Lower leg skin (tissue), 4 donors: ENCODE results near the gene HFE. TPM values are rescaled to one million over a fixed set of nuclear protein-coding genes. Genes with fewer than 3 reads are reported as not detected.

Source experiments
- DNase-seq, 2 donors: peaks; one replicate each; pipeline ENCODE4 v3.0.0-alpha.2; 2019; ENCODE audit warnings: low spot score in 2 of 2
- H3K4me3 ChIP-seq: fragments of 200-600 bp; sonication (generic); 2 replicates; pipeline ENCODE4 v1.5.1; 2017; ENCODE audit warnings: mild to moderate bottlenecking, low read depth; ENCODE audit not compliant: poor library complexity, severe bottlenecking
- CTCF ChIP-seq, 3 donors: fragments of 450-650 bp; IDR thresholded peaks; one replicate each; pipeline ENCODE4 v1.5.1; 2016; ENCODE audit warnings: antibody characterized with exemption in 3 of 3, mild to moderate bottlenecking in 3 of 3, moderate library complexity in 2 of 3
- POLR2A ChIP-seq, 2 donors: fragments of 450-650 bp; IDR thresholded peaks; one replicate each; pipeline ENCODE4 v1.6.1; 2016 to 2017; ENCODE audit warnings: antibody characterized with exemption in 2 of 2, mild to moderate bottlenecking in 1 of 2, moderate library complexity in 1 of 2
- WGBS, 2 donors: methylation state at CpG; one replicate each; pipeline ENCODE4 v1.1.5; 2018; 5-methylcytosine and 5-hydroxymethylcytosine counted together
- intact Hi-C: fragments of 100-400 bp; cut with DNase I; formaldehyde crosslinking; loops from one replicate; pipeline ENCODE4 v1.15.0; 2023; ENCODE audit warnings: low total_unique reads
- total RNA-seq, 4 donors: library from RNA; depleted of rRNA; stranded (reverse); fragments of >200 nt; gene quantifications; one replicate each; pipeline ENCODE4 v1.1.0, GENCODE V29; 2016

The HFE gene
- total RNA-seq, 4 donors from 2014 or later: 4.2 to 6.8 (median 5.5) TPM

GRCh38 chr6:26124781-26125685 is 37.8 kb downstream of the HFE start:
- TF ChIP-seq POLR2A (IDR thresholded peaks at IDR 0.05) (no peak), CTCF (IDR thresholded peaks at IDR 0.05) (no peak)
- WGBS, 2 donors: 0 to 1% methylated on average over 22 of the region's 22 CpGs
- DNase-seq: peak in 1 of 2 donors; percentile 88
- intact Hi-C loops: loop anchor here (2.0 to 10.0 kb wide), 2 partner anchors 34 to 80 kb away; a partner anchor contains a TSS
- H3K4me3 ChIP-seq: peak overlapping the region; percentile 57

- peak in 1 of 2 donors; percentile 41 for DNase-seq
- H3K4me3 ChIP-seq: peak overlapping the region; percentile 57
- WGBS, 2 donors: 8 to 9% methylated on average over 8 of the region's 8 CpGs
- TF ChIP-seq POLR2A (IDR thresholded peaks at IDR 0.05) (no peak), CTCF (IDR thresholded peaks at IDR 0.05) (no peak)
- intact Hi-C loops: loop anchor here (10.0 kb wide), 1 partner anchor 78 kb away; a partner anchor contains a TSS
Observed at GRCh38 chr6:26126394-26127235, 39.4 kb downstream of the HFE start.

GRCh38 chr6:26128013-26128771 is 41.0 kb downstream of the HFE start:
- DNase-seq: no peak
- intact Hi-C loops: loop anchor here (10.0 kb wide), 1 partner anchor 77 kb away; a partner anchor contains a TSS
- H3K4me3 ChIP-seq: no peak overlapping the region
- WGBS, 2 donors: 75 to 78% methylated on average over 5 of the region's 5 CpGs
- TF ChIP-seq POLR2A (IDR thresholded peaks at IDR 0.05) (no peak), CTCF (IDR thresholded peaks at IDR 0.05) (no peak)

GRCh38 chr6:26129656-26130055 is 42.4 kb downstream of the HFE start:
- intact Hi-C loops: loop anchor here (10.0 kb wide), 1 partner anchor 75 kb away; a partner anchor contains a TSS
- WGBS, 2 donors: 67 to 90% methylated on average over 1 of the region's 1 CpG
- TF ChIP-seq POLR2A (IDR thresholded peaks at IDR 0.05): no peak
- TF ChIP-seq CTCF (IDR thresholded peaks at IDR 0.05): no peak
- no peak overlapping the region for H3K4me3 ChIP-seq
- no peak for DNase-seq

GRCh38 chr6:26130581-26131249 is 43.5 kb downstream of the HFE start:
- TF ChIP-seq POLR2A (IDR thresholded peaks at IDR 0.05) (no peak), CTCF (IDR thresholded peaks at IDR 0.05) (no peak)
- intact Hi-C loops: no loop called here
- 77 to 85% methylated on average over 6 of the region's 6 CpGs for WGBS, 2 donors
- H3K4me3 ChIP-seq: no peak overlapping the region
- no peak for DNase-seq
